Upper lobe of left lung (tissue), 6 donors: ENCODE data around the gene KCNK15. TPM values are rescaled to one million over a fixed set of nuclear protein-coding genes. Genes with fewer than 3 reads are reported as not detected.

Experiments
- ATAC-seq, 2 donors: fragments of 200-7000 bp; cut with Tn5 transposase; one replicate each; pipeline ENCODE4 v1.9.1; 2022; ENCODE audit warnings: mild to moderate bottlenecking in 2 of 2, moderate library complexity in 2 of 2; ENCODE audit not compliant: low FRiP score in 2 of 2
- DNase-seq, 2 donors: peaks; one replicate each; pipeline ENCODE4 v3.0.0-alpha.2; 2019 to 2020
- H3K27ac ChIP-seq, 4 donors: fragments of 200-600 bp; sonication (generic); one replicate each; pipeline ENCODE4 v1.5.1; 2016 to 2019
- H3K27me3 ChIP-seq, 4 donors: fragments of 200-600 bp; sonication (generic); one replicate each; pipeline ENCODE4 v1.5.1; 2017 to 2019
- H3K36me3 ChIP-seq, 4 donors: fragments of 200-600 bp; sonication (generic); one replicate each; pipeline ENCODE4 v1.5.1; 2016 to 2019
- H3K4me1 ChIP-seq, 4 donors: fragments of 200-600 bp; sonication (generic); one replicate each; pipeline ENCODE4 v1.5.1; 2018 to 2019
- H3K4me3 ChIP-seq, 4 donors: fragments of 200-600 bp; sonication (generic); one replicate each; pipeline ENCODE4 v1.5.1; 2017 to 2019; ENCODE audit warnings: mild to moderate bottlenecking in 2 of 4, moderate library complexity in 1 of 4
- H3K9me3 ChIP-seq, 4 donors: fragments of 200-600 bp; sonication (generic); one replicate each; pipeline ENCODE4 v1.5.1; 2018 to 2019
- CTCF ChIP-seq, 6 experiments: fragments of 450-650 bp in 4 of 6; fragments of 200-600 bp in 2 of 6; sonication (generic) in 2 of 6; IDR thresholded peaks; one replicate each; pipeline ENCODE4 v1.5.1; 2016 to 2019; ENCODE audit warnings: antibody characterized with exemption in 6 of 6
- EP300 ChIP-seq, 4 donors: sonication (generic); formaldehyde crosslinking; IDR thresholded peaks; one replicate each; pipeline ENCODE4 v1.5.1; 2017; ENCODE audit warnings: antibody characterized with exemption in 4 of 4, control low read depth in 2 of 4
- POLR2A ChIP-seq, 4 donors: fragments of 450-650 bp; IDR thresholded peaks; one replicate each; pipeline ENCODE4 v1.5.1; 2016 to 2017; ENCODE audit warnings: antibody characterized with exemption in 4 of 4, mild to moderate bottlenecking in 2 of 4
- POLR2AphosphoS5 ChIP-seq, 2 donors: sonication (generic); formaldehyde crosslinking; IDR thresholded peaks; one replicate each; pipeline ENCODE4 v1.5.1; 2017; ENCODE audit warnings: antibody characterized with exemption in 2 of 2
- WGBS, 2 donors: methylation state at CpG; one replicate each; pipeline ENCODE4 v1.1.5; 2017 to 2018; 5-methylcytosine and 5-hydroxymethylcytosine counted together
- total RNA-seq, 6 donors: library from RNA; depleted of rRNA in 4 of 6; stranded (reverse); fragments of >200 nt in 4 of 6; gene quantifications; one replicate each; pipeline versions ENCODE4 v1.1.0 to v1.2.1, GENCODE V29; 2016 to 2021
- donor health status: DM: no; HTN: no; CAD: no; lungs with moderate emphysema.
- donor health status: DM: no; HTN: yes; CAD: no; lungs with severe emphysema.

Gene KCNK15
- total RNA-seq, 6 donors from 2014 or later: 1.0 to 2.7 (median 1.7) TPM

- Histone ChIP-seq H3K27me3 (no peaks in the 10 kb centered on the region), H3K9me3 (no peaks in the 10 kb centered on the region), H3K27ac (peak overlapping the region in 1 of 4 donors; percentile 17), H3K4me3 (no peak overlapping the region), H3K4me1 (peaks cover 0 to 19% (median 7%) of the 10 kb centered on the region in 4 donors), H3K36me3 (no peaks in the 10 kb centered on the region)
- ATAC-seq (peak; percentile 47 to 89), DNase-seq (peak in 1 of 2 donors; percentile 56)
- TF ChIP-seq POLR2AphosphoS5 (IDR thresholded peaks at IDR 0.05) (no peak), CTCF (IDR thresholded peaks at IDR 0.05) (peak in 1 of 6 experiments; percentile 5), EP300 (IDR thresholded peaks at IDR 0.05) (no peak), POLR2A (IDR thresholded peaks at IDR 0.05) (no peak)
- WGBS, 2 donors: 36 to 39% methylated on average over 6 of the region's 6 CpGs
Observed at GRCh38 chr20:44736170-44737021, 9.3 kb upstream of the KCNK15 start.

- Histone ChIP-seq H3K4me3 (no peak overlapping the region), H3K27ac (no peak overlapping the region), H3K36me3 (no peaks in the 10 kb centered on the region), H3K9me3 (no peaks in the 10 kb centered on the region), H3K27me3 (no peaks in the 10 kb centered on the region), H3K4me1 (peaks cover 0 to 19% (median 4%) of the 10 kb centered on the region in 4 donors)
- 95 to 100% methylated on average over 4 of the region's 4 CpGs for WGBS, 2 donors
- ATAC-seq: no peak
- TF ChIP-seq CTCF (IDR thresholded peaks at IDR 0.05) (no peak), POLR2A (IDR thresholded peaks at IDR 0.05) (no peak), POLR2AphosphoS5 (IDR thresholded peaks at IDR 0.05) (no peak), EP300 (IDR thresholded peaks at IDR 0.05) (no peak)
- no peak for DNase-seq
Observed at GRCh38 chr20:44737116-44737515, 8.5 kb upstream of the KCNK15 start.

GRCh38 chr20:44738813-44739477, 6.7 kb upstream of the KCNK15 start:
- Histone ChIP-seq H3K27me3 (no peaks in the 10 kb centered on the region), H3K4me1 (peaks cover 0 to 16% (median 0%) of the 10 kb centered on the region in 4 donors), H3K27ac (no peak overlapping the region), H3K4me3 (no peak overlapping the region), H3K9me3 (no peaks in the 10 kb centered on the region), H3K36me3 (no peaks in the 10 kb centered on the region)
- peak; percentile 44 to 64 for ATAC-seq
- DNase-seq: peak in 1 of 2 donors; percentile 74
- TF ChIP-seq POLR2A (IDR thresholded peaks at IDR 0.05) (no peak), EP300 (IDR thresholded peaks at IDR 0.05) (no peak), CTCF (IDR thresholded peaks at IDR 0.05) (no peak), POLR2AphosphoS5 (IDR thresholded peaks at IDR 0.05) (no peak)
- WGBS, 2 donors: 68 to 71% methylated on average over 7 of the region's 7 CpGs

GRCh38 chr20:44739942-44740341, 5.7 kb upstream of the KCNK15 start:
- 65 to 66% methylated on average over 2 of the region's 2 CpGs for WGBS, 2 donors
- Histone ChIP-seq H3K4me3 (no peak overlapping the region), H3K36me3 (no peaks in the 10 kb centered on the region), H3K27me3 (no peaks in the 10 kb centered on the region), H3K27ac (no peak overlapping the region), H3K4me1 (peaks cover 0 to 15% (median 0%) of the 10 kb centered on the region in 4 donors), H3K9me3 (no peaks in the 10 kb centered on the region)
- ATAC-seq (no peak), DNase-seq (no peak)
- TF ChIP-seq POLR2A (IDR thresholded peaks at IDR 0.05): no peak
- no peak for TF ChIP-seq EP300 (IDR thresholded peaks at IDR 0.05)
- TF ChIP-seq CTCF (IDR thresholded peaks at IDR 0.05): no peak
- TF ChIP-seq POLR2AphosphoS5 (IDR thresholded peaks at IDR 0.05): no peak
